GM12878 (cell line): Measurements from ENCODE around the gene SRCIN1. TPM values are rescaled to one million over a fixed set of nuclear protein-coding genes. Genes with fewer than 3 reads are reported as not detected.

Experiments used
- CREB1 ChIP-seq: IDR thresholded peaks from 2 replicates; pipeline ENCODE4 v1.6.1; 2012; ENCODE audit warnings: low read depth, mild to moderate bottlenecking, inconsistent platforms
- HDAC6 ChIP-seq: fragments of 200-600 bp; sonication (generic); IDR thresholded peaks from one replicate; pipeline ENCODE4 v1.8.0; 2017; ENCODE audit warnings: antibody characterized with exemption; ENCODE audit not compliant: unreplicated experiment
- IKZF2 ChIP-seq, 2 experiments: fragments of 450-650 bp; IDR thresholded peaks; 2 replicates each; pipeline ENCODE4 v1.6.1; 2017; ENCODE audit warnings: mild to moderate bottlenecking in 2 of 2, moderate library complexity in 2 of 2
- LARP7 ChIP-seq: fragments of 450-650 bp; IDR thresholded peaks from 2 replicates; pipeline ENCODE4 v1.6.1; 2017; ENCODE audit warnings: mild to moderate bottlenecking
- MTA2 ChIP-seq: fragments of 450-650 bp; IDR thresholded peaks from 2 replicates; pipeline ENCODE4 v1.6.1; 2016; ENCODE audit warnings: low read depth, mild to moderate bottlenecking, moderate library complexity
- NRF1 ChIP-seq: conservative IDR thresholded peaks from 2 replicates; pipeline ENCODE4 v1.6.1; 2011; ENCODE audit warnings: mild to moderate bottlenecking, low read depth, low read length, improper control_type of control experiment
- SRF ChIP-seq, 2 experiments: IDR thresholded peaks; 2 replicates each; pipeline ENCODE4 v1.6.1; 2011; ENCODE audit warnings: low read depth in 2 of 2, low read length in 2 of 2, mild to moderate bottlenecking in 1 of 2, moderate library complexity in 1 of 2
- STAT3 ChIP-seq: IDR thresholded peaks from 2 replicates; pipeline ENCODE4 v1.6.1; 2011; ENCODE audit warnings: low read depth, low read length, improper control_type of control experiment
- ZSCAN29 ChIP-seq: fragments of 450-650 bp; IDR thresholded peaks from 2 replicates; pipeline ENCODE4 v1.6.1; 2017; ENCODE audit warnings: mild to moderate bottlenecking, moderate library complexity
- polyA plus RNA-seq, 11 experiments: library from polyadenylated mRNA; depleted of rRNA in 4 of 11; unstranded in 6 of 11; stranded (reverse) in 5 of 11; fragments of >200 nt; fragmentation: Nextera tagmentation in 4 of 11; fragmentation: Illumina TruSeq in 1 of 11; extraction: Ambion mirVana in 4 of 11; extraction: Trizol in 1 of 11; gene quantifications; 1 replicate in 1 of 11; 2 replicates in 10 of 11; pipeline versions ENCODE4 v1.2.1 to v1.2.3, GENCODE V29; 2011 to 2016; ENCODE audit warnings: inconsistent platforms in 2 of 11, missing spikeins in 2 of 11, low read depth in 1 of 11
- total RNA-seq, 4 experiments: library from RNA; depleted of rRNA in 3 of 4; stranded (reverse); fragments of >200 nt in 3 of 4; fragmentation: Illumina TruSeq in 1 of 4; extraction: Trizol in 1 of 4; gene quantifications; 2 replicates each; pipeline versions ENCODE4 v1.2.1 to v1.2.3, GENCODE V29; 2013 to 2021
- TF ChIP-seq, protein P1 (sequence below), 3 experiments: IDR thresholded peaks in 2 of 3; conservative IDR thresholded peaks in 1 of 3; 2 replicates each; pipeline ENCODE4 v1.5.1; 2011; ENCODE audit warnings: low read depth in 3 of 3, low read length in 3 of 3, mild to moderate bottlenecking in 3 of 3, control low read depth in 2 of 3, moderate library complexity in 2 of 3, inconsistent platforms in 1 of 3, mixed read lengths in 1 of 3; ENCODE audit not compliant: control insufficient read depth in 2 of 3, insufficient read depth in 1 of 3; ENCODE audit errors: extremely low read depth in 1 of 3

SRCIN1 gene
- total and polyA plus RNA-seq, 10 of the 15 experiments (the other 5 are each of a cell fraction or from before 2014, with no cell fraction given) = under 0.01 to 0.74 (median 0.20) TPM; not detected in 3

DNA sequence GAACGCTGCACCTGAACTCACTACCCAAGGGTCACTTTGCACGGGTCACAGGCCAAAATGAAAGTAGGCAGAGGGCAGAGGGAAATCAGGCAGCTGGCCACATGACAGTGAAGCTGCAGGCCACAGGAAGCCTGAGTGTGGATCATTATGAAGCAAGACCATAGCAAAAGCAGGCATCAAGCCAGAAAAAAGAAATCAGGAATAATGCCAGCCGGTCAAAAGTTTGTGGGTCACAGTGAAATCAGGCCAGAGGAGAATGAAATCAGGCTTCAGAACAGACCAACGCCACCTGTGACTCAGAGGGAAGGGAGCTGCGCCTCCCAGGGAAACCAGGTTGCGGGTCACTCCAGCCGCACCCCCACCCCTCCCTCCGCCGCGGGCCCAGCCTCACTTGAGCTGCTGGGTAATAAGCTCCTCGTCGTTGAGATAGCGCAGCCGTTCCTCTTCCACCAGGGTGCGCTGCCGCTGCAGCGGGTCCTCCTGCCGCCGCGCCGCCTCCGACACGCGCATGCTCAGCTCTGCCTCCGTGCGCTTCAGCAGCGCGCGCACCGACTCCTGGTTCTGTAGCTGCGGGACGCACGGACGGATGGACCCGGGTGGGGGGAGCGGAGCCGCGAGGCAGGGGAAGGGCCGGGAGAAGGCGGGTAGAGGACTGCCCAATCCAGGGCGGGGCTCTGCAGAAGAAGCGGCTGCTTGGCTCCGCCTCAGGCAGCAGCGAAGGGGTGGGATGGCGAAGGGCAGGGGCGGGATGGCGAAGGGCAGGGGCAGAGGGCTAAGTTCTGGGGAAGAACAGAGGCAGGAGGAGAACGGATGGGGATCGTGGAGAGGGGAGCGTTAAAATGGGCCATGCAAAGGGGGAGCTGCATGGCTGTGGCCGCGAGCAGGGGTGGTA lies 47.7 kb downstream of the SRCIN1 start (continued):
- TF ChIP-seq, protein P1, sequence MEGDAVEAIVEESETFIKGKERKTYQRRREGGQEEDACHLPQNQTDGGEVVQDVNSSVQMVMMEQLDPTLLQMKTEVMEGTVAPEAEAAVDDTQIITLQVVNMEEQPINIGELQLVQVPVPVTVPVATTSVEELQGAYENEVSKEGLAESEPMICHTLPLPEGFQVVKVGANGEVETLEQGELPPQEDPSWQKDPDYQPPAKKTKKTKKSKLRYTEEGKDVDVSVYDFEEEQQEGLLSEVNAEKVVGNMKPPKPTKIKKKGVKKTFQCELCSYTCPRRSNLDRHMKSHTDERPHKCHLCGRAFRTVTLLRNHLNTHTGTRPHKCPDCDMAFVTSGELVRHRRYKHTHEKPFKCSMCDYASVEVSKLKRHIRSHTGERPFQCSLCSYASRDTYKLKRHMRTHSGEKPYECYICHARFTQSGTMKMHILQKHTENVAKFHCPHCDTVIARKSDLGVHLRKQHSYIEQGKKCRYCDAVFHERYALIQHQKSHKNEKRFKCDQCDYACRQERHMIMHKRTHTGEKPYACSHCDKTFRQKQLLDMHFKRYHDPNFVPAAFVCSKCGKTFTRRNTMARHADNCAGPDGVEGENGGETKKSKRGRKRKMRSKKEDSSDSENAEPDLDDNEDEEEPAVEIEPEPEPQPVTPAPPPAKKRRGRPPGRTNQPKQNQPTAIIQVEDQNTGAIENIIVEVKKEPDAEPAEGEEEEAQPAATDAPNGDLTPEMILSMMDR (IDR thresholded peaks at IDR 0.05 in 2 of 3, conservative IDR thresholded peaks at IDR 0.05 in 1 of 3; ENCODE audit: control insufficient read depth in 2 of 3, extremely low read depth in 1 of 3, insufficient read depth in 1 of 3, low read depth in 3 of 3, low read length in 3 of 3) = peak; percentile 93 to 99 (median 96); a peak in 5 of 6 replicates
- TF ChIP-seq MTA2 = no peak
- 0 out of 2 replicates have a peak, but pooled peaks have one; percentile 37 for TF ChIP-seq LARP7
- TF ChIP-seq STAT3 = no peak
- 0 out of 4 replicates have a peak, but pooled peaks of 1 of the 2 experiments have one; percentile 14 for TF ChIP-seq IKZF2 (IDR thresholded peaks at IDR 0.05)
- TF ChIP-seq HDAC6 = peak; percentile 67
- no peak for TF ChIP-seq SRF (IDR thresholded peaks at IDR 0.05; ENCODE audit: low read depth in 2 of 2, low read length in 2 of 2)
- TF ChIP-seq CREB1 = no peak
- TF ChIP-seq NRF1 = peak; percentile 89
- no peak for TF ChIP-seq ZSCAN29
- TF ChIP-seq, all 136 proteins: peak for 18
